Mesendoderm (in vitro differentiated cells): ENCODE data around the gene SLC9B2.

Experiments
- DNase-seq: peaks from one replicate; pipeline ENCODE4 v3.0.0; 2013
- H2AK5ac ChIP-seq: 2 replicates; pipeline ENCODE4 v1.6.1; 2013; ENCODE audit warnings: low read length, inconsistent platforms
- H2BK120ac ChIP-seq: 2 replicates; pipeline ENCODE4 v1.6.1; 2013; ENCODE audit warnings: low read depth, mild to moderate bottlenecking, low read length, moderate library complexity, mixed read lengths
- H2BK15ac ChIP-seq: replicated peaks from 2 replicates; pipeline ENCODE4 v1.6.1; 2013; ENCODE audit warnings: low read depth, mild to moderate bottlenecking, moderate library complexity
- H2BK5ac ChIP-seq: 2 replicates; pipeline ENCODE4 v1.6.1; 2013; ENCODE audit warnings: low read length, inconsistent platforms
- H3K18ac ChIP-seq: 2 replicates; pipeline ENCODE4 v1.6.1; 2013; ENCODE audit warnings: mild to moderate bottlenecking, low read length, mixed read lengths
- H3K23ac ChIP-seq: one replicate; pipeline ENCODE4 v1.6.1; 2013; ENCODE audit warnings: low read length
- H3K27ac ChIP-seq: 2 replicates; pipeline ENCODE4 v1.5.1; 2013; ENCODE audit warnings: low read depth, mild to moderate bottlenecking, inconsistent platforms, low read length, moderate library complexity
- H3K27me3 ChIP-seq: 2 replicates; pipeline ENCODE4 v1.6.1; 2013; ENCODE audit warnings: low read length, control low read depth, mild to moderate bottlenecking, inconsistent platforms; ENCODE audit not compliant: insufficient read depth, poor library complexity
- H3K36me3 ChIP-seq: 2 replicates; pipeline ENCODE4 v1.6.1; 2013; ENCODE audit warnings: low read length, inconsistent platforms; ENCODE audit not compliant: control insufficient read depth, insufficient read depth
- H3K4ac ChIP-seq: one replicate; pipeline ENCODE4 v1.6.1; 2013; ENCODE audit warnings: low read depth, mild to moderate bottlenecking, low read length, moderate library complexity
- H3K4me1 ChIP-seq: 2 replicates; pipeline ENCODE4 v1.6.1; 2013; ENCODE audit warnings: low read depth, low read length, inconsistent platforms; ENCODE audit not compliant: control insufficient read depth
- H3K4me2 ChIP-seq: 2 replicates; pipeline ENCODE4 v1.6.1; 2013; ENCODE audit warnings: low read length
- H3K4me3 ChIP-seq: 2 replicates; pipeline ENCODE4 v1.5.1; 2013; ENCODE audit warnings: mild to moderate bottlenecking, low read length
- H3K56ac ChIP-seq: one replicate; pipeline ENCODE4 v1.6.1; 2013; ENCODE audit warnings: low read length
- H3K79me1 ChIP-seq: 2 replicates; pipeline ENCODE4 v1.6.1; 2013; ENCODE audit warnings: low read length, inconsistent platforms
- H3K79me2 ChIP-seq: 2 replicates; pipeline ENCODE4 v1.6.1; 2013; ENCODE audit warnings: mild to moderate bottlenecking, low read length; ENCODE audit not compliant: control insufficient read depth, insufficient read depth
- H3K9ac ChIP-seq: 2 replicates; pipeline ENCODE4 v1.6.1; 2013; ENCODE audit warnings: low read length, inconsistent platforms
- H4K5ac ChIP-seq: one replicate; pipeline ENCODE4 v1.6.1; 2013; ENCODE audit warnings: low read length
- H4K8ac ChIP-seq: one replicate; pipeline ENCODE4 v1.6.1; 2013; ENCODE audit warnings: low read depth, mild to moderate bottlenecking, control low read depth, low read length, moderate library complexity
- WGBS: extraction: QIAGEN DNeasy Blood & Tissue Kit; methylation state at CpG from one replicate; pipeline ENCODE4 v1.1.7; 2013; ENCODE audit warnings: low lambda C conversion rate, missing lambda C conversion rate; ENCODE audit not compliant: insufficient coverage; ENCODE audit errors: extremely low coverage; 5-methylcytosine and 5-hydroxymethylcytosine counted together

The SLC9B2 gene

GRCh38 chr4:103021120-103021519, 55.4 kb downstream of the SLC9B2 start:
- no peak overlapping the region for H3K4ac ChIP-seq
- no peak overlapping the region for H3K4me2 ChIP-seq
- no peak overlapping the region for H3K27ac ChIP-seq
- no peak overlapping the region for H3K18ac ChIP-seq
- H2BK15ac ChIP-seq: no peak overlapping the region
- DNase-seq: no peak
- H3K56ac ChIP-seq: no peak overlapping the region
- H3K4me1 ChIP-seq: no peaks in the 10 kb centered on the region
- H4K5ac ChIP-seq: no peak overlapping the region
- no peaks in the 10 kb centered on the region for H3K27me3 ChIP-seq
- H3K4me3 ChIP-seq: no peak overlapping the region
- no peaks in the 10 kb centered on the region for H3K79me1 ChIP-seq
- no peak overlapping the region for H4K8ac ChIP-seq
- WGBS: no CpG with 5 or more reads among the region's 2 CpGs
- H2BK5ac ChIP-seq: no peak overlapping the region
- H2AK5ac ChIP-seq: no peak overlapping the region
- no peaks in the 10 kb centered on the region for H3K79me2 ChIP-seq
- H2BK120ac ChIP-seq: no peak overlapping the region
- H3K23ac ChIP-seq: no peak overlapping the region
- H3K36me3 ChIP-seq: no peaks in the 10 kb centered on the region
- H3K9ac ChIP-seq: no peak overlapping the region

GRCh38 chr4:103019308-103020124, 57.0 kb downstream of the SLC9B2 start, which contains the start of gene SLC9B1:
TSS of gene SLC9B1 (minus strand) at chr4:103019705. CDS start at chr4:102991711, 27,994 bp downstream.
- Histone ChIP-seq H2BK15ac (no peak within 1 kb of the TSS), H2BK5ac (no peak within 1 kb of the TSS), H4K5ac (peak within 1 kb of the TSS; percentile 98), H3K27me3 (no peaks in the 10 kb centered on the region), H2BK120ac (no peak within 1 kb of the TSS), H3K56ac (peak within 1 kb of the TSS; percentile 88), H3K36me3 (no peaks in the 10 kb centered on the region), H3K23ac (no peak within 1 kb of the TSS), H3K18ac (no peak within 1 kb of the TSS), H3K79me1 (no peaks in the 10 kb centered on the region), H3K4me1 (no peaks in the 10 kb centered on the region), H3K4ac (peak within 1 kb of the TSS; percentile 73), H3K9ac (peak within 1 kb of the TSS; percentile 84), H3K79me2 (no peaks in the 10 kb centered on the region), H2AK5ac (no peak within 1 kb of the TSS), H4K8ac (peak within 1 kb of the TSS; percentile 78), H3K4me2 (peak within 1 kb of the TSS; percentile 87), H3K4me3 (peak within 1 kb of the TSS; percentile 57), H3K27ac (peak within 1 kb of the TSS; percentile 47)
- DNase-seq: peak; percentile 97
- WGBS: no CpG with 5 or more reads among the region's 46 CpGs

GRCh38 chr4:103018391-103019307, 57.9 kb downstream of the SLC9B2 start:
- Histone ChIP-seq H2BK120ac (no peak overlapping the region), H3K56ac (peak overlapping the region; percentile 88), H3K79me1 (no peaks in the 10 kb centered on the region), H3K23ac (no peak overlapping the region), H3K9ac (peak overlapping the region; percentile 75), H2BK15ac (no peak overlapping the region), H3K36me3 (no peaks in the 10 kb centered on the region), H4K8ac (no peak overlapping the region), H3K18ac (no peak overlapping the region), H3K4me2 (peak overlapping the region; percentile 41), H2AK5ac (no peak overlapping the region), H3K27ac (peak overlapping the region; percentile 47), H3K4ac (no peak overlapping the region), H3K27me3 (no peaks in the 10 kb centered on the region), H3K4me1 (no peaks in the 10 kb centered on the region), H3K4me3 (peak overlapping the region; percentile 52), H3K79me2 (no peaks in the 10 kb centered on the region), H2BK5ac (no peak overlapping the region), H4K5ac (peak overlapping the region; percentile 98)
- no CpG with 5 or more reads among the region's 8 CpGs for WGBS
- peak; percentile 44 for DNase-seq

GRCh38 chr4:103012551-103012950, 64.0 kb downstream of the SLC9B2 start:
- no peak for DNase-seq
- no peak overlapping the region for H4K5ac ChIP-seq
- H2BK15ac ChIP-seq: no peak overlapping the region
- no peak overlapping the region for H3K4me2 ChIP-seq
- H3K23ac ChIP-seq: no peak overlapping the region
- no peaks in the 10 kb centered on the region for H3K36me3 ChIP-seq
- no peaks in the 10 kb centered on the region for H3K79me1 ChIP-seq
- H3K4ac ChIP-seq: no peak overlapping the region
- H3K56ac ChIP-seq: no peak overlapping the region
- H3K4me3 ChIP-seq: no peak overlapping the region
- H3K27me3 ChIP-seq: no peaks in the 10 kb centered on the region
- no peak overlapping the region for H3K27ac ChIP-seq
- no peak overlapping the region for H2AK5ac ChIP-seq
- no peaks in the 10 kb centered on the region for H3K79me2 ChIP-seq
- no peak overlapping the region for H2BK5ac ChIP-seq
- H4K8ac ChIP-seq: no peak overlapping the region
- H3K4me1 ChIP-seq: no peaks in the 10 kb centered on the region
- H3K18ac ChIP-seq: no peak overlapping the region
- no peak overlapping the region for H2BK120ac ChIP-seq
- no peak overlapping the region for H3K9ac ChIP-seq

- no peak for DNase-seq
- no peak overlapping the region for H3K4me3 ChIP-seq
- no peak overlapping the region for H3K9ac ChIP-seq
Measured at GRCh38 chr4:103012060-103012459, 64.5 kb downstream of the SLC9B2 start.

More at GRCh38 chr4:103012060-103012459, 64.5 kb downstream of the SLC9B2 start:
- no peak overlapping the region for H2BK5ac ChIP-seq
- no peak overlapping the region for H4K8ac ChIP-seq
- no peak overlapping the region for H3K56ac ChIP-seq
- no peak overlapping the region for H3K4me2 ChIP-seq
- no peak overlapping the region for H4K5ac ChIP-seq
- H3K4me1 ChIP-seq: no peaks in the 10 kb centered on the region
- no CpG with 5 or more reads among the region's 1 CpG for WGBS
- H3K23ac ChIP-seq: no peak overlapping the region
- H3K27me3 ChIP-seq: no peaks in the 10 kb centered on the region
- no peak overlapping the region for H3K4ac ChIP-seq
- no peak overlapping the region for H2AK5ac ChIP-seq
- H2BK15ac ChIP-seq: no peak overlapping the region
- H3K27ac ChIP-seq: no peak overlapping the region
- no peaks in the 10 kb centered on the region for H3K79me2 ChIP-seq
- H2BK120ac ChIP-seq: no peak overlapping the region
- H3K79me1 ChIP-seq: no peaks in the 10 kb centered on the region
- H3K18ac ChIP-seq: no peak overlapping the region
- H3K36me3 ChIP-seq: no peaks in the 10 kb centered on the region
